ENCODE data around the gene MMP2. TPM values are rescaled to one million over a fixed set of nuclear protein-coding genes. Genes with fewer than 3 reads are reported as not detected.

The MMP2 gene
- total RNA-seq, 2 donors from 2014 or later, result 131 to 136 TPM

- no peak overlapping the region for H3K4me3 ChIP-seq
- H3K9me3 ChIP-seq, result no peaks in the 10 kb centered on the region
- no peaks in the 10 kb centered on the region for H3K4me1 ChIP-seq
- TF ChIP-seq CTCF (IDR thresholded peaks at IDR 0.05), result no peak
- no peaks in the 10 kb centered on the region for H3K36me3 ChIP-seq
- no peaks in the 10 kb centered on the region for H3K27me3 ChIP-seq
- DNase-seq (ENCODE audit: low spot score), result no peak
- peak overlapping the region in 1 of 2 donors; percentile 42 for H3K27ac ChIP-seq
Measured at GRCh38 chr16:55529018-55529417, 50.0 kb downstream of the MMP2 start.

GRCh38 chr16:55530316-55530856, 51.4 kb downstream of the MMP2 start:
- Histone ChIP-seq H3K27ac (no peak overlapping the region), H3K36me3 (no peaks in the 10 kb centered on the region), H3K27me3 (no peaks in the 10 kb centered on the region), H3K4me1 (no peaks in the 10 kb centered on the region), H3K4me3 (no peak overlapping the region), H3K9me3 (no peaks in the 10 kb centered on the region)
- no peak for DNase-seq (ENCODE audit: low spot score)
- no peak for TF ChIP-seq CTCF (IDR thresholded peaks at IDR 0.05)

- Histone ChIP-seq H3K4me1 (no peaks in the 10 kb centered on the region), H3K27me3 (no peaks in the 10 kb centered on the region), H3K9me3 (no peaks in the 10 kb centered on the region), H3K4me3 (no peak overlapping the region), H3K27ac (no peak overlapping the region), H3K36me3 (no peaks in the 10 kb centered on the region)
- DNase-seq (ENCODE audit: low spot score), result no peak
- TF ChIP-seq CTCF (IDR thresholded peaks at IDR 0.05), result no peak
Measured at GRCh38 chr16:55532227-55532626, 53.2 kb downstream of the MMP2 start.

- H3K27me3 ChIP-seq, result no peaks in the 10 kb centered on the region
- no peak for DNase-seq (ENCODE audit: low spot score)
- TF ChIP-seq CTCF (IDR thresholded peaks at IDR 0.05), result no peak
- H3K4me1 ChIP-seq, result no peaks in the 10 kb centered on the region
- H3K4me3 ChIP-seq, result no peak overlapping the region
- no peak overlapping the region for H3K27ac ChIP-seq
- H3K36me3 ChIP-seq, result no peaks in the 10 kb centered on the region
- no peaks in the 10 kb centered on the region for H3K9me3 ChIP-seq
Measured at GRCh38 chr16:55534756-55535155, 55.8 kb downstream of the MMP2 start.

- Histone ChIP-seq H3K9me3 (no peaks in the 10 kb centered on the region), H3K36me3 (no peaks in the 10 kb centered on the region), H3K27ac (peak overlapping the region in 1 of 2 donors; percentile 47), H3K4me1 (no peaks in the 10 kb centered on the region), H3K4me3 (no peak overlapping the region), H3K27me3 (no peaks in the 10 kb centered on the region)
- TF ChIP-seq CTCF (IDR thresholded peaks at IDR 0.05), result no peak
- DNase-seq (ENCODE audit: low spot score), result no peak
Measured at GRCh38 chr16:55539049-55539448, 60.1 kb downstream of the MMP2 start.

GRCh38 chr16:55539488-55539887, 60.5 kb downstream of the MMP2 start:
- Histone ChIP-seq H3K9me3 (no peaks in the 10 kb centered on the region), H3K27me3 (no peaks in the 10 kb centered on the region), H3K27ac (peak overlapping the region in 1 of 2 donors; percentile 47), H3K4me1 (no peaks in the 10 kb centered on the region), H3K36me3 (no peaks in the 10 kb centered on the region), H3K4me3 (no peak overlapping the region)
- TF ChIP-seq CTCF (IDR thresholded peaks at IDR 0.05), result no peak
- peak; percentile 60 for DNase-seq (ENCODE audit: low spot score)

All from right atrium auricular region (tissue), 2 donors.